EL (cell line): Measurements from ENCODE around the gene TBC1D16.
A peak's percentile ranks its signal among the peaks of the same experiment; 100 is the strongest.

Experiments used
- DNase-seq: peaks from one replicate; pipeline ENCODE4 v3.0.0-alpha.2; 2016

Gene TBC1D16

GRCh38 chr17:80035687-80035936, at the start of gene TBC1D16:
TSS of gene TBC1D16 (minus strand) at chr17:80035872. CDS start at chr17:80013547, 22,325 bp downstream.
- DNase-seq = no peak

DNA sequence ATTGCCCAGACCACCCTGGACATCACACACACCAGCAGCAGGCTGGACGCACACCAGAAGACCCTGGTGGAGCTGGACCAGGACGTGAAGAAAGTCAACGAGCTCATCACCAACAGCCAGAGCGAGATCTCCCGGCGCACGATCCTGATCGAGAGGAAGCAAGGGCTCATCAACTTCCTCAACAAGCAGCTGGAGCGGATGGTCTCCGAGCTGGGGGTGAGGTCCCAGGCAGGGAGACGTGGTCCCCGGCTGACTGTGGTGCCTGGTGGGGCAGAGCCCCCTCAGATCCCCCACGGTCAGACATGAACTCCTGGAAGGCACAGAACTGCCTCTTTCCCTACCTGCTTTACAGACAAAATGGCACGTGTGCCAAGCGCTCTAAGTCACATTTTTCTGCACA, 49.1 kb upstream of the TBC1D16 start:
- DNase-seq = no peak

DNA sequence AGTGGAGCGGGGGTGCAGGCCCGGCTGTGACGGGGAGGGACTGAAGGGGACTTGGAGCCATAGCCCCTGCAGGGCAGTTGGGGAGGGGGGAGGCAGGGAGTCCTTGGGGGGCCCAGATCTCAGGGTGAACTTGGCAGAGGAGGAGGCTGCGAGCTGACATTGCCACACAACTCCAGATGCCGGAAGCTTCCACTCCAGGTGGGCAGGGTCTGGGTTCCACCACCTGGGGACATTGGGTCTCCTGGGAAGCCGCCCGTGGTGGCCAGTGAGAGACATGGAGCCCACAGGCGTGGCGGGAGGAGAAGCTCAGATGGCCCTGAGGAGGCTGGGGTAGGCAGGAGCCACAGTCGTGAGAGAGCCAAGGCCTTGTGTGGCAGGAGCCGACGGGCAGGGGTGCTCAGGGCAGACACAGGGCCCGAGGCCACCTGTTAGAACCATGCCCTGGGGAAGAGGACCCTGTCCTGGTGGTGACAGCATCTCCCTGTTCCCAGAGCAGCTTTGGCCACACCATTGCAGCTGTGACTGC, 47.5 kb upstream of the TBC1D16 start:
- no peak for DNase-seq

GRCh38 chr17:80082403-80083135, 46.9 kb upstream of the TBC1D16 start:
- DNase-seq = peak; percentile 67

DNA sequence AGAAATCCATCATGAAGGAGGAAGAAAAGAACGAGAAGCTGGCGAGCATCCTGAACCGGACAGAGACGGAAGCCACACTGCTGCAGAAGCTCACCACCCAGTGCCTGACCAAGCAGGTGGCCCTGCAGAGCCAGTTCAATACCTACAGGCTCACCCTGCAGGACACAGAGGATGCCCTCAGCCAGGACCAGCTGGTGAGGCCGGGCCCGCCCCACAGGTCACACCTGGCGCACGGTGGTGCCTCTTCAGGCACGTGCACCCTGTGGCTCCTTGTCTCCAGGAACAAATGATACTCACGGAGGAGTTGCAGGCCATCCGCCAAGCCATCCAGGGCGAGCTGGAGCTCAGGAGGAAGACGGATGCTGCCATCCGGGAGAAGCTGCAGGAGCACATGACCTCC, 45.9 kb upstream of the TBC1D16 start:
- DNase-seq = no peak

- peak; percentile 32 for DNase-seq
Measured at GRCh38 chr17:80080081-80080480, 44.4 kb upstream of the TBC1D16 start.

- DNase-seq = no peak
Measured at GRCh38 chr17:80072410-80072809, 36.7 kb upstream of the TBC1D16 start.

GRCh38 chr17:80071116-80071841, 35.6 kb upstream of the TBC1D16 start:
- peak; percentile 40 for DNase-seq

DNA sequence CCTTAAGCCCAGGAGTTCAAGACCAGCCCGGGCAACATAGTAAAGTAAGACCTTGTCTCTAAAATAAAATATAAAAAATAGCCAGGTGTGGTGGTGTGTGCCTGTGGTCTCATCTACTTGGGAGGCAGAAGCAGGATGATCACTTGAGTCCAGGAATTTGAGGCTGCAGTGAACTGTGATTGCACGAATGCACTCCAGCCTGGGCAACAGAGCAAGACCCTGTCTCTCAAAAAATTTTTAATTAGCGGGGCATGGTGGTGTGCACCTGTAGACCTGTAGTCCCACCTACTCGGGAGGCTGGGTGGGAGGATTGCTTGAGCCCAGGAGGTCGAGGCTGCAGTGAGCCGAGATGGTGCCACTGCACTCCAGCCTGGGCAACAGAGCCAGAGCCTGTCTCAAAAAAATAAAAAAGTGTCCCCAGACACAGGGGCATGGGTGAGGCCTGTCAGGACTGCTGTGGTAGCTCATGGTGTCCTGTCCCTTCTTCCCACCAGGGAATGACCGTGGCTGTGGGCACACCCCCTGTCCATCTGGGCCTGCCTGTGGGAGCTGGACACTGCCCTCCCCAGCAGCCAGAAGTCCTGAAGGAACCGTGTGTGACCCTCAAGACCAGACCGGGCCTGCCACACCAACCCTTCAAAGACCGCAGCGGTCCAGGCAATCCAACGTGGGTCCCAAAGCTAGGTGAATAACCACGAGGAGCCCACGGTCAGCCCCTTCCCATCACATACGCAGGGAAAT, 34.9 kb upstream of the TBC1D16 start:
- no peak for DNase-seq

DNA sequence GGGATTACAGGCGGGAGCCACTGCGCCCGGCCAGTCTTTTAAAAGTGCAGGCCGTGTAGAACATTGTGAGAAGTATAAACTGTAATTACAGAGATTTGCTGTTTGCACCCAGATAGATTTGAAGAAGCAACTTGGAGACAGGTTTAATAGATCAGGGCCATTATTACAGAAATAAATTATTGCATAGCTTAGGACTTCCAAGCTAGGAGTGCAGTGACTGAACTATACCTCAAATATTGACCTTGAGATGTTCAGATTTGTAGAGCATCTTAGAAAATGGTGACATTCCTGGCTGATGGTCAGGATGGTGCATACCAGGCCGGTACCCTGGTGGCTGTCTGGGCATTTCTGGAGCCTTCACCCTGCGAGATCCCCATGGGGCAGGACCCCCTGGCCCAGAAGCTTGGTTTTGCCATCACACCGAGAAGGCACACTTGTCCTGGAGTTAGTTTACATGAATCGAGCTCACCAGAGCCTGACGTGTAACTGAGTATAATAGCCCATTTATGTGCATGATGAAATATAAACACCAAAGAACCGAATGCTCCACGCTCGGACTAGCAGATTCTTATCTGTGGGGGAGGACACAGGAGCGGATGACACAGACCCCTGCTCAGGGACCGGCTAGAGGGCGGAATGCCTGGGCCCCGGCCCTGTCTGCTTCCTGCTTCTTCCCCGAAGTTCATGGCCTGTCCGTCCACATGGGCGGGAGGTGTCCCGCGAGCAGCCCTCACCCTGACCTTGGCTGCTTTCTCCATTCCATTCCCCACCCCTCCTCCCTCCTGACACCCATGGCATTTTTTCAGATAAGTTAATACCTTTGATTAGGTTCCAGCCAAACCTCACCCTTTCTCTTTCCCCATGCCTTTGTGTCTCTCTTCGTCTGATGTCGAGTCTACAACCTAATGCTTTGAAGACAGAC, 32.9 kb upstream of the TBC1D16 start:
- DNase-seq = peak; percentile 55

DNA sequence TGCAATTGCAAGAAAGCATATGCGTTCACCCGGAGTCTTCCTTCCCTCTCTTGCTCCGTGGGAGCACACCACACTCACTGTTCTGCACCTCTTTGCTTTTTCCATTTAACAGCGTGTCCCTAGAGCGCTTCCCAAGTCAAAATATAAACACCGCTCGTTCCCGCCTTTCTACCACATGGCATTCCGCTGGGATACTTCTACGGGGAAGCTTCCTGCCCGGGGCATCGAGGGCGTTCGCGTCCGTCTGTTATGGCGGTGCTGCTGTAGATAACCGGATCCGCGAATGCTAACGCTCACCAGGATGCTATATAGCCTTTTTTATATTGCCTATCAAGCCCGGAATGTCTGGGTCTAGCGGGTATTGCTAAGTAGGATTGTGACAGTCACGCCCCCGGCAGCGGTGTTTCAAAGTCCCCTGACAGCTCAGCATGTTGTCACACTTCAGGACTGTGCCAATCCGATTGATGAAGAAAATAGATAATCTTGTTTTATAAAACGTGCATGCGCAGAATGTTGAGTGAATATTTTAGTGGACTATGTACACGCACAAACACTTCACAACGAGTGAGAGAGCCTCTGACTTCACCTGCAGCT, 31.8 kb upstream of the TBC1D16 start:
- DNase-seq = no peak

DNA sequence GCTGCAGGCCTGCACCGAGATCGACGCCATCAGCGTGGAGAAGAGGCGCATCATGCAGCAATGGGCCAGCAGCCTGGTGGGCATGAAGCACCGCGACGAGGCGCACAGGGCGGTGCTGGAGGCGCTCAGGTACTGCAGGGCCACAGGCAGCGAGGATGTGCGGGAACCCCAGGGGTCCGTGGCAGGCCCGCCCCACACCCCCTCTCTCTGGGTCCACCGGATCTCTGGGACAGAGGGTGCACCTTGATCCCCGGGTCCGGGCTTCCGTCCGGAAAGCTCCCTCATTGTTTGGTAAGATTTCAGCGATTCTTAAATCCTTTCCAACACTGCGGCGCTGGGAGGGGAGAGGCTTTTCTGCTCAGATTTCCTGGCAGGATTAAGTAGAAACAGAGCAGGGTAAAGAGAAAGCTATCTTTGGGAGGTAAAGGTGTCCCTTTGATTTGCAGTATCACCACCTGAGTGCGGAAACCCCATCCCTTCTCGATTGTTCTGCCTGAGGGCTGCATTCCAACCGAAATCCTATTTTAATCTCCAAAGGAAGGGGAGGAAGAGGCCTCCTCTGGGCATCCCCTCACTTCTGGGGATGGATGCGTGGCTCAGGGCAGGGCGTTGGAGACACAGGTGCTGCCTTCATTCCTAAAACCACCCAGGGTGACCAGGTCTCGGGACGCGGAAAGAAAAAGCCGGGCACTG, 30.0 kb upstream of the TBC1D16 start:
- DNase-seq = no peak

- DNase-seq = no peak
Measured at GRCh38 chr17:80064696-80065095, 29.0 kb upstream of the TBC1D16 start.

DNA sequence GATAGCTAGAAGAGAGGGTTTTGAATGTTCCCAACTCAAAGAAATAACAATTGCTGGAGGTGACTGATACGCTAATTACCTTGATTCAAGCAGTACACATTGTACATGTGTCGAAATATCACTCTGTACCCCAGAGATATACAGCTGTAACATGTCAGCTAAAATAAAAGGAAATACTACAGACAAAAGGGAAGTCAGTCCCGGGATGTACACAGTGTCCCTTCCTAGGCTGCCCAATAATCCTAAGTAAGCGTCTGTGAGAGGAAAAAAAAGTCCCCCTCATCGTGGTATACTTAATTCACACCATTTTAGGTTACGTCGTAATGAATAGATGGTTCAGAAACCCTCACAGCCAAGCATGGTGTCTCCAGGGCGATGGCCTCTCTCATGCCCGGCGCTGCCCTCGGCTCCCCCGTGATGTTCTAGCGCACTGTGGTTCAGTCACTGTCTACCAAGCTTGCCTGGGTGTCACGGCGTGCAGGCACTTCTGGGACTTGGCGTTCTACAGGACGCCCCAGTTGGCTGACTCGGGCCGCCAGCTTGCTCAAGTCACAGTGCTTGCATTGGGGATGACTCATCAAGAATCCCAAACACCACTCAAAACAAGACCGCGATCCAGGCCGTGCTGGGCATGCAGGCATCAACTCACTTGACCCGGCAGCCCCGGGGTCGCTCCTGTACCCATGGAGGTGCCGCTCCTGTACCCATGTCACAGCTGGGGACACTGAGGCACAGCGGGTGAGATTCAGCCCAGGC, 28.3 kb upstream of the TBC1D16 start:
- DNase-seq = peak; percentile 60

GRCh38 chr17:80061421-80061820, 25.7 kb upstream of the TBC1D16 start:
- DNase-seq = no peak

DNA sequence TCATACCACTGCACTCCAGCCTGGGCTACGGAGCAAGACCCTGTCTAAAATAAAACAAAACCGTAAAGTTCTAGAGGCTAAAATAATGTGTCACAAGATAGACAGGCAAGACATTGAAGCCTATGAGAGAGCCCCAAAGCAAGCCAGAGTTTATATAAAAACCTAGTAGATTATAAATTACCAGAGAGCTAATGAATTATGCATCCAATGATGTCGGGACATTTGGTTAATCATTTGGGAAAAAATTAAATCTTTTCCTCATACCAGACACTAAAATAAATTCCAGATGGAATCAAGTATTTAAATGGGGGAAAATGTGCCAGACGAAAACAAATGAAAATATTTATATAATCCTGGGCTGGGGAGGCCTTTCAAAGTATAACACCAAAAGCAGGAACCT, 25.0 kb upstream of the TBC1D16 start:
- DNase-seq = no peak

- DNase-seq = no peak
Measured at GRCh38 chr17:80058311-80058955, 22.8 kb upstream of the TBC1D16 start.

- DNase-seq = no peak
Measured at GRCh38 chr17:80055597-80055996, 19.9 kb upstream of the TBC1D16 start.

GRCh38 chr17:80053102-80053501, 17.4 kb upstream of the TBC1D16 start:
- DNase-seq = no peak

- DNase-seq = no peak
Measured at GRCh38 chr17:80051681-80052080, 16.0 kb upstream of the TBC1D16 start.
